ENCODE results near the gene ABHD17C. TPM values are rescaled to one million over a fixed set of nuclear protein-coding genes. Genes with fewer than 3 reads are reported as not detected.
A peak's percentile ranks its signal among the peaks of the same experiment; 100 is the strongest.

Gene ABHD17C
- total RNA-seq, 3 donors from 2014 or later = 1.3 to 5.2 (median 5.1) TPM

GRCh38 chr15:80779658-80780415 lies 84.7 kb downstream of the ABHD17C start:
- intact Hi-C loops (cut with DNase I; ENCODE audit: low total_unique reads) = loop anchor here (5.0 kb wide), 2 partner anchors 327 to 328 kb away; no protein-coding TSS in a partner anchor
- Histone ChIP-seq H3K27ac (no peak overlapping the region), H3K4me3 (peak overlapping the region; percentile 39 to 63 (median 55)), H3K36me3 (no peaks in the 10 kb centered on the region), H3K9me3 (no peaks in the 10 kb centered on the region), H3K4me1 (peaks cover 3 to 15% of the 10 kb centered on the region in 2 donors), H3K27me3 (peaks cover 0 to 25% of the 10 kb centered on the region in 2 donors)
- DNase-seq (ENCODE audit: low spot score in 2 of 2) = no peak
- TF ChIP-seq POLR2A (IDR thresholded peaks at IDR 0.05) (no peak), POLR2AphosphoS5 (IDR thresholded peaks at IDR 0.05) (no peak)
- TF ChIP-seq, protein P1, sequence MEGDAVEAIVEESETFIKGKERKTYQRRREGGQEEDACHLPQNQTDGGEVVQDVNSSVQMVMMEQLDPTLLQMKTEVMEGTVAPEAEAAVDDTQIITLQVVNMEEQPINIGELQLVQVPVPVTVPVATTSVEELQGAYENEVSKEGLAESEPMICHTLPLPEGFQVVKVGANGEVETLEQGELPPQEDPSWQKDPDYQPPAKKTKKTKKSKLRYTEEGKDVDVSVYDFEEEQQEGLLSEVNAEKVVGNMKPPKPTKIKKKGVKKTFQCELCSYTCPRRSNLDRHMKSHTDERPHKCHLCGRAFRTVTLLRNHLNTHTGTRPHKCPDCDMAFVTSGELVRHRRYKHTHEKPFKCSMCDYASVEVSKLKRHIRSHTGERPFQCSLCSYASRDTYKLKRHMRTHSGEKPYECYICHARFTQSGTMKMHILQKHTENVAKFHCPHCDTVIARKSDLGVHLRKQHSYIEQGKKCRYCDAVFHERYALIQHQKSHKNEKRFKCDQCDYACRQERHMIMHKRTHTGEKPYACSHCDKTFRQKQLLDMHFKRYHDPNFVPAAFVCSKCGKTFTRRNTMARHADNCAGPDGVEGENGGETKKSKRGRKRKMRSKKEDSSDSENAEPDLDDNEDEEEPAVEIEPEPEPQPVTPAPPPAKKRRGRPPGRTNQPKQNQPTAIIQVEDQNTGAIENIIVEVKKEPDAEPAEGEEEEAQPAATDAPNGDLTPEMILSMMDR (IDR thresholded peaks at IDR 0.05) = no peak

DNA sequence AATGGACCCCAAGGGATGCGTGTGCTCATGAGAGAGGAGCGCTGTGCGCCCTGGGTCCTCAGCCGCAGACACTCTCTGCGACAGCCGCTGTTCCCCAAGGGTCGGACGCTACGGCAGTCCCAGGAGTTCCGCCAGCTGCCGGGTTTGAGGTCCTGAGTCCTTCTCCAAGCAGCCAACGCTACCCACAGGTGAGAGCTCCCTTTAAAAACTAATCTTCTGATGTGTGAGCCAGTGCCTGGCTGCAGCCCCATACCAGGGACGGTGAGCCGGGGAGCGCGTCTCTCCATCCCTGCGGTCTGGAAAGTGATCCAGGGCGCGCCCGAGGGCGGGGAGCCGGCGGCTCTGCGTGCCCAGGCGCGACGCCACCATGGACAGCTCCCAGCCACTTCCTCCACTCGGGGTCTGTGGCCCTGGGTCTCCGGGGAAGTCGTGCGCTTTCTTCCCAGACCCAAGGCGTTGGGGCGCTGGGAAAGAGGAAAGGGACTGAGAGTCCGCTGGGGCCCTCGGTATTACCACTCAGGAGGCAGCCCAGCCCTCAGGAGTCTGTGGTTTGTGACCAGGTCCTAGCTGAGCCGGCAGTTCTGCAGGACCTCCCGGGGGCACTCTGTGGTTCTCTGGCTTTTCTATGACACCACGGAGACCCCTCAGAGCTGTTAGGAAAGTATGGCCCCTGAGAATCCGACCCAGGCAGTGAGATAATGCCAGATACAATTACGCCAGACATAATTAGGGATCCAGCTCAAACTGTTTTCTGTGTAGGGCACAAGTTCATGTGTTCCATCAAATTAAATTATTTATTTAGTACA lies 85.5 kb downstream of the ABHD17C start:
- no peak for DNase-seq (ENCODE audit: low spot score in 2 of 2)
- peak overlapping the region in 2 of 3 donors; percentile 55 to 63 for H3K4me3 ChIP-seq
- H3K4me1 ChIP-seq = peaks cover 3 to 15% of the 10 kb centered on the region in 2 donors
- intact Hi-C loops (cut with DNase I; ENCODE audit: low total_unique reads) = loop anchor here (5.0 kb wide), 1 partner anchor 327 kb away; no protein-coding TSS in a partner anchor
- no peak for TF ChIP-seq POLR2AphosphoS5 (IDR thresholded peaks at IDR 0.05)
- TF ChIP-seq, protein P1 (IDR thresholded peaks at IDR 0.05) = no peak
- TF ChIP-seq POLR2A (IDR thresholded peaks at IDR 0.05) = no peak
- no peak overlapping the region for H3K27ac ChIP-seq
- H3K36me3 ChIP-seq = no peaks in the 10 kb centered on the region
- no peaks in the 10 kb centered on the region for H3K9me3 ChIP-seq
- peaks cover 0 to 25% of the 10 kb centered on the region in 2 donors for H3K27me3 ChIP-seq

DNA sequence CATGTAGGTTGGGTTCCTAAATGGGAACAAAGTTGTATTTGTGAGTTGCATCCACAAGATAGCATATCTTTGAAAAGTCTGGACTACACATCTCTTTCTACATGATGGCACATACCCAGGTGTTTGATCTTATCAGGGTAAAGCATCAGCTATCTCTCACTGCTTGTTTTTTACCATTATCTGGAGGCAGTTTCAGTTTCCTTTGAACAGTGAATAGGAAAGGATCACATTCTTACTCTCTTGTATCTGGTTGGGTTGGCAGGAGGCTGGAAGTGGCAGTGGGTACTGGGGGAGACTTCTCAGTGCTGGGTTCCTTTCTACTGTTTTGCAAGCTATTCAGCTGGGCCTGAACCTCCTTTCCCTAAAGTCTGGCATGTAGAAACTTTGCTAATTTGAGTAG lies 88.2 kb downstream of the ABHD17C start:
- TF ChIP-seq POLR2AphosphoS5 (IDR thresholded peaks at IDR 0.05) (no peak), POLR2A (IDR thresholded peaks at IDR 0.05) (no peak)
- no peak for DNase-seq (ENCODE audit: low spot score in 2 of 2)
- H3K27me3 ChIP-seq = peaks cover 0 to 19% of the 10 kb centered on the region in 2 donors
- H3K4me3 ChIP-seq = no peak overlapping the region
- intact Hi-C loops (cut with DNase I; ENCODE audit: low total_unique reads) = loop anchor here (5.0 kb wide), 1 partner anchor 324 kb away; no protein-coding TSS in a partner anchor
- H3K4me1 ChIP-seq = peaks cover 3 to 15% of the 10 kb centered on the region in 2 donors
- no peak overlapping the region for H3K27ac ChIP-seq
- no peaks in the 10 kb centered on the region for H3K36me3 ChIP-seq
- no peaks in the 10 kb centered on the region for H3K9me3 ChIP-seq

- Histone ChIP-seq H3K4me1 (peaks cover 2 to 3% of the 10 kb centered on the region in 2 donors), H3K27me3 (peaks cover 0 to 6% of the 10 kb centered on the region in 2 donors), H3K27ac (no peak overlapping the region), H3K36me3 (no peaks in the 10 kb centered on the region), H3K4me3 (no peak overlapping the region), H3K9me3 (no peaks in the 10 kb centered on the region)
- DNase-seq (ENCODE audit: low spot score in 2 of 2) = no peak
- TF ChIP-seq, protein P1 (IDR thresholded peaks at IDR 0.05) = no peak
- TF ChIP-seq POLR2A (IDR thresholded peaks at IDR 0.05) = no peak
- TF ChIP-seq POLR2AphosphoS5 (IDR thresholded peaks at IDR 0.05) = no peak
- intact Hi-C loops (cut with DNase I; ENCODE audit: low total_unique reads) = no loop called here
Observed at GRCh38 chr15:80785335-80785734, 90.2 kb downstream of the ABHD17C start.

DNA sequence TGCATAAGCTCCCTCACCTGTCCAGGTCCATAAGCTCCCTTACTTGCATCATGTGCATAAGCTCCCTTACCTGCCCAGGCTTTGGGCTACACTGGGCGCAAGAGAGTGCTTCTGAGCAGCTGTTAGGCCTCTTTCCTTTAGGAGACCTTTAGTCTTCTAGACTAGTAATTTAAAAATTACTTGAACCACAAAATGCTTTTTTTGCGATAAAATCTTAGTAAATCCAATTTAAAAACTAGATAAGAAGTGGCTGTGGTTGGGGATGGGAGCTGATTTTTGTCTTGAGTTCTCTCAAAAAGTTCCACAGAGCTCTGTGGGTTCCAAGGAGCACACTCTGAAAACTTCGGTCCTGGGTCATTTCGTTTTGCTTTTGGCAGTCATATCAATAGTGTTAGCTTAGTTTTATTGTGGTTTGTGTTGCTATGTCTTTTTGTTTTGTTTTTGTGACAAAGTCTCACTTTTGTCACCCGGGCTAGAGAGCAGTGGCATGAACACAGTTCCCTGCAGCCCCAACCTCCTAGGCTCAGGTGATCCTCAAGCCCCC lies 90.8 kb downstream of the ABHD17C start:
- no peak overlapping the region for H3K27ac ChIP-seq
- no peaks in the 10 kb centered on the region for H3K36me3 ChIP-seq
- no peak for DNase-seq (ENCODE audit: low spot score in 2 of 2)
- no peak overlapping the region for H3K4me3 ChIP-seq
- H3K4me1 ChIP-seq = no peaks in the 10 kb centered on the region
- TF ChIP-seq, protein P1 (IDR thresholded peaks at IDR 0.05) = no peak
- TF ChIP-seq POLR2A (IDR thresholded peaks at IDR 0.05) (no peak), POLR2AphosphoS5 (IDR thresholded peaks at IDR 0.05) (no peak)
- intact Hi-C loops (cut with DNase I; ENCODE audit: low total_unique reads) = no loop called here
- H3K9me3 ChIP-seq = no peaks in the 10 kb centered on the region
- H3K27me3 ChIP-seq = peaks cover 0 to under 1% of the 10 kb centered on the region in 2 donors
